ENCODE results near the gene FAM120A.

FAM120A gene

GRCh38 chr9:93577078-93577974, 125.8 kb downstream of the FAM120A start:
- Mint-ChIP-seq H3K27ac (peak overlapping the region; percentile 76 to 87 (median 84)), H3K4me3 (peak overlapping the region; percentile 88 to 93 (median 92)), H3K27me3 (ENCODE audit: low read depth) (no peaks in the 10 kb centered on the region), H3K36me3 (ENCODE audit: low read depth) (peaks cover 5% of the 10 kb centered on the region), H3K9me3 (peaks cover 3% of the 10 kb centered on the region), H3K4me1 (peaks cover 49% of the 10 kb centered on the region)
- no peak for TF ChIP-seq CTCF (IDR thresholded peaks at IDR 0.05; ENCODE audit: unreplicated experiment in 3 of 3)

- no peak for TF ChIP-seq CTCF (IDR thresholded peaks at IDR 0.05; ENCODE audit: unreplicated experiment in 3 of 3)
- Mint-ChIP-seq H3K9me3 (peaks cover 2% of the 10 kb centered on the region), H3K36me3 (ENCODE audit: low read depth) (peaks cover 9% of the 10 kb centered on the region), H3K27ac (peak overlapping the region; percentile 76 to 87 (median 84)), H3K4me3 (peak overlapping the region; percentile 88 to 93 (median 92)), H3K4me1 (peaks cover 57% of the 10 kb centered on the region), H3K27me3 (ENCODE audit: low read depth) (no peaks in the 10 kb centered on the region)
Observed at GRCh38 chr9:93577975-93578682, 126.6 kb downstream of the FAM120A start.

- no peaks in the 10 kb centered on the region for H3K27me3 Mint-ChIP-seq (ENCODE audit: low read depth)
- H3K27ac Mint-ChIP-seq = peak overlapping the region; percentile 11 to 84 (median 76)
- H3K4me1 Mint-ChIP-seq = peaks cover 58% of the 10 kb centered on the region
- peaks cover 4% of the 10 kb centered on the region for H3K9me3 Mint-ChIP-seq
- no peak for TF ChIP-seq CTCF (IDR thresholded peaks at IDR 0.05; ENCODE audit: unreplicated experiment in 3 of 3)
- H3K36me3 Mint-ChIP-seq (ENCODE audit: low read depth) = peaks cover 11% of the 10 kb centered on the region
- H3K4me3 Mint-ChIP-seq = peak overlapping the region; percentile 88 to 93 (median 92)
Observed at GRCh38 chr9:93578844-93579243, 127.4 kb downstream of the FAM120A start.

GRCh38 chr9:93579711-93580516, 128.4 kb downstream of the FAM120A start:
- Mint-ChIP-seq H3K4me1 (peaks cover 56% of the 10 kb centered on the region), H3K27ac (peak overlapping the region; percentile 54 to 84 (median 76)), H3K4me3 (peak overlapping the region; percentile 88 to 93 (median 92)), H3K9me3 (peaks cover 9% of the 10 kb centered on the region), H3K36me3 (ENCODE audit: low read depth) (peaks cover 18% of the 10 kb centered on the region), H3K27me3 (ENCODE audit: low read depth) (no peaks in the 10 kb centered on the region)
- no peak for TF ChIP-seq CTCF (IDR thresholded peaks at IDR 0.05; ENCODE audit: unreplicated experiment in 3 of 3)

GRCh38 chr9:93580654-93581380, 129.3 kb downstream of the FAM120A start:
- Mint-ChIP-seq H3K9me3 (peaks cover 9% of the 10 kb centered on the region), H3K27me3 (ENCODE audit: low read depth) (no peaks in the 10 kb centered on the region), H3K4me3 (peak overlapping the region in 2 of 3 experiments; percentile 92 to 93), H3K4me1 (peaks cover 52% of the 10 kb centered on the region), H3K27ac (peak overlapping the region in 2 of 3 experiments; percentile 17 to 28), H3K36me3 (ENCODE audit: low read depth) (peaks cover 25% of the 10 kb centered on the region)
- no peak for TF ChIP-seq CTCF (IDR thresholded peaks at IDR 0.05; ENCODE audit: unreplicated experiment in 3 of 3)

Data from nephron (organoid).